Neural progenitor cell (in vitro differentiated cells): ENCODE results near the gene KRT79. TPM values are rescaled to one million over a fixed set of nuclear protein-coding genes. Genes with fewer than 3 reads are reported as not detected.

Experiments
- DNase-seq: peaks from one replicate; pipeline ENCODE4 v3.0.0-alpha.2; 2016; ENCODE audit warnings: low spot score
- H2AFZ ChIP-seq: fragments of 200-600 bp; sonication (generic); replicated peaks from 2 replicates; pipeline ENCODE4 v1.6.1; 2016; ENCODE audit warnings: antibody characterized with exemption
- H3F3A ChIP-seq: fragments of 200-600 bp; sonication (generic); 2 replicates; pipeline ENCODE4 v1.6.1; 2016; ENCODE audit warnings: antibody characterized with exemption, low read depth
- H3K27ac ChIP-seq: fragments of 200-600 bp; sonication (generic); 2 replicates; pipeline ENCODE4 v1.5.1; 2016; ENCODE audit warnings: mild to moderate bottlenecking
- H3K27me3 ChIP-seq: fragments of 200-600 bp; sonication (generic); 2 replicates; pipeline ENCODE4 v1.6.1; 2016; ENCODE audit warnings: mild to moderate bottlenecking, moderate library complexity
- H3K36me3 ChIP-seq: fragments of 200-600 bp; sonication (generic); 2 replicates; pipeline ENCODE4 v1.5.1; 2016
- H3K4me1 ChIP-seq: fragments of 200-600 bp; sonication (generic); 2 replicates; pipeline ENCODE4 v1.6.1; 2016; ENCODE audit warnings: mixed run types
- H3K4me2 ChIP-seq: fragments of 200-600 bp; sonication (generic); 2 replicates; pipeline ENCODE4 v1.6.1; 2016
- H3K4me3 ChIP-seq: fragments of 200-600 bp; sonication (generic); 2 replicates; pipeline ENCODE4 v1.5.1; 2016
- H3K79me2 ChIP-seq: fragments of 200-600 bp; sonication (generic); 2 replicates; pipeline ENCODE4 v1.6.1; 2016; ENCODE audit warnings: low read depth
- H3K9ac ChIP-seq: fragments of 200-600 bp; sonication (generic); 2 replicates; pipeline ENCODE4 v1.6.1; 2016
- H3K9me3 ChIP-seq: fragments of 200-600 bp; sonication (generic); 2 replicates; pipeline ENCODE4 v1.5.1; 2016; ENCODE audit warnings: low read depth
- H4K20me1 ChIP-seq: fragments of 200-600 bp; sonication (generic); 2 replicates; pipeline ENCODE4 v1.6.1; 2016; ENCODE audit warnings: low read depth
- H3K27ac Mint-ChIP-seq: 3 replicates; pipeline ENCODE4 v1.8.0; 2021; ENCODE audit warnings: mixed read lengths
- H3K27me3 Mint-ChIP-seq: 2 replicates; pipeline ENCODE4 v1.8.0; 2022; ENCODE audit warnings: low read depth, mild to moderate bottlenecking, inconsistent platforms, moderate library complexity, mixed read lengths; ENCODE audit not compliant: insufficient read depth
- H3K36me3 Mint-ChIP-seq: 3 replicates; pipeline ENCODE4 v1.8.0; 2021; ENCODE audit warnings: mixed read lengths
- H3K4me1 Mint-ChIP-seq: 3 replicates; pipeline ENCODE4 v1.8.0; 2021; ENCODE audit warnings: mixed read lengths
- H3K4me3 Mint-ChIP-seq: 3 replicates; pipeline ENCODE4 v1.8.0; 2021; ENCODE audit warnings: mild to moderate bottlenecking, moderate library complexity, mixed read lengths
- H3K9me3 Mint-ChIP-seq: 3 replicates; pipeline ENCODE4 v1.8.0; 2020; ENCODE audit warnings: mixed read lengths
- CTCF ChIP-seq: fragments of 200-600 bp; sonication (generic); IDR thresholded peaks from 2 replicates; pipeline ENCODE4 v1.5.1; 2017; ENCODE audit warnings: antibody characterized with exemption, mild to moderate bottlenecking
- EZH2 ChIP-seq: fragments of 200-600 bp; sonication (generic); IDR thresholded peaks from 2 replicates; pipeline ENCODE4 v1.6.1; 2017; ENCODE audit warnings: antibody characterized with exemption, mild to moderate bottlenecking, moderate library complexity
- EZH2phosphoT487 ChIP-seq: fragments of 200-600 bp; sonication (generic); IDR thresholded peaks from 2 replicates; pipeline ENCODE4 v1.6.1; 2017; ENCODE audit warnings: antibody characterized with exemption
- total RNA-seq: library from RNA; depleted of rRNA; stranded (reverse); fragments of >200 nt; gene quantifications from 2 replicates; pipeline ENCODE4 v1.2.3, GENCODE V29; 2015; ENCODE audit warnings: low replicate concordance

Gene KRT79
- total RNA-seq, 1 donor from 2014 or later: not detected

- Histone ChIP-seq H3K36me3 (no peaks in the 10 kb centered on the region), H3K27ac (no peak overlapping the region), H4K20me1 (no peaks in the 10 kb centered on the region), H3F3A (peaks cover 12% of the 10 kb centered on the region), H3K4me3 (no peak overlapping the region), H3K79me2 (no peaks in the 10 kb centered on the region), H3K9ac (no peak overlapping the region), H3K9me3 (no peaks in the 10 kb centered on the region), H3K4me1 (peaks cover 40% of the 10 kb centered on the region), H2AFZ (no peak overlapping the region), H3K4me2 (no peak overlapping the region), H3K27me3 (no peaks in the 10 kb centered on the region)
- no peak overlapping the region for H3K27ac Mint-ChIP-seq
- H3K9me3 Mint-ChIP-seq: no peaks in the 10 kb centered on the region
- H3K36me3 Mint-ChIP-seq: no peaks in the 10 kb centered on the region
- peaks cover 25% of the 10 kb centered on the region for H3K4me1 Mint-ChIP-seq
- no peak overlapping the region for H3K4me3 Mint-ChIP-seq
- TF ChIP-seq CTCF (no peak), EZH2 (no peak), EZH2phosphoT487 (no peak)
- peaks cover 14% of the 10 kb centered on the region for H3K27me3 Mint-ChIP-seq
- no peak for DNase-seq
Observed at GRCh38 chr12:52821826-52822660, 12.1 kb downstream of the KRT79 start.

- Histone ChIP-seq H3K4me1 (peaks cover 40% of the 10 kb centered on the region), H2AFZ (no peak overlapping the region), H3K79me2 (no peaks in the 10 kb centered on the region), H4K20me1 (no peaks in the 10 kb centered on the region), H3K36me3 (no peaks in the 10 kb centered on the region), H3K9me3 (no peaks in the 10 kb centered on the region), H3K27me3 (no peaks in the 10 kb centered on the region), H3K4me3 (no peak overlapping the region), H3K27ac (no peak overlapping the region), H3F3A (peaks cover 12% of the 10 kb centered on the region), H3K9ac (no peak overlapping the region), H3K4me2 (no peak overlapping the region)
- peak overlapping the region; percentile 80 for H3K27ac Mint-ChIP-seq
- peaks cover 25% of the 10 kb centered on the region for H3K4me1 Mint-ChIP-seq
- peaks cover 14% of the 10 kb centered on the region for H3K27me3 Mint-ChIP-seq
- no peaks in the 10 kb centered on the region for H3K36me3 Mint-ChIP-seq
- no peak overlapping the region for H3K4me3 Mint-ChIP-seq
- TF ChIP-seq EZH2 (no peak), CTCF (no peak), EZH2phosphoT487 (no peak)
- DNase-seq: no peak
- H3K9me3 Mint-ChIP-seq: no peaks in the 10 kb centered on the region
Observed at GRCh38 chr12:52821071-52821730, 12.9 kb downstream of the KRT79 start.

GRCh38 chr12:52820521-52820920 lies 13.6 kb downstream of the KRT79 start:
- Histone ChIP-seq H3K27ac (no peak overlapping the region), H3K9ac (no peak overlapping the region), H3K9me3 (no peaks in the 10 kb centered on the region), H2AFZ (no peak overlapping the region), H3K27me3 (no peaks in the 10 kb centered on the region), H3F3A (peaks cover 12% of the 10 kb centered on the region), H3K79me2 (no peaks in the 10 kb centered on the region), H3K4me1 (peaks cover 40% of the 10 kb centered on the region), H4K20me1 (no peaks in the 10 kb centered on the region), H3K4me2 (peak overlapping the region; percentile 47), H3K4me3 (no peak overlapping the region), H3K36me3 (no peaks in the 10 kb centered on the region)
- Mint-ChIP-seq H3K27ac (peak overlapping the region; percentile 29), H3K4me1 (peaks cover 25% of the 10 kb centered on the region), H3K4me3 (no peak overlapping the region), H3K27me3 (peaks cover 14% of the 10 kb centered on the region), H3K9me3 (no peaks in the 10 kb centered on the region), H3K36me3 (no peaks in the 10 kb centered on the region)
- TF ChIP-seq CTCF: no peak
- no peak for TF ChIP-seq EZH2phosphoT487
- no peak for TF ChIP-seq EZH2
- no peak for DNase-seq
